H1 (cell line): ENCODE measurements around the gene RRM2. TPM values are rescaled to one million over a fixed set of nuclear protein-coding genes. Genes with fewer than 3 reads are reported as not detected.

Source experiments
- CTCF ChIA-PET: fragments of 300-600 bp; sonication (Branson Sonifier 250); formaldehyde crosslinking; loops from one replicate; lab custom pipeline; 2021; ENCODE audit not compliant: partially characterized antibody; lab: Charles Lee
- POLR2A ChIA-PET: fragments of 300-600 bp; sonication (Branson Sonifier 250); formaldehyde crosslinking; loops from one replicate; lab custom pipeline; 2021; ENCODE audit warnings: inconsistent platforms; ENCODE audit not compliant: partially characterized antibody; lab: Charles Lee
- DNase-seq, 2 experiments: peaks; one replicate each; pipeline versions ENCODE4 v3.0.0 to v3.0.0-alpha.2; 2010 to 2022; ENCODE audit warnings: low spot score in 2 of 2, low read depth in 1 of 2, mixed read lengths in 1 of 2
- FAIRE-seq: peaks from 2 replicates; lab custom pipeline; 2011; peaks lifted over from hg19 to GRCh38; lab: Jason Lieb, UNC
- H2AFZ ChIP-seq: 2 replicates; pipeline ENCODE4 v1.8.1; 2012; ENCODE audit warnings: low read length, inconsistent platforms
- H2AK5ac ChIP-seq: 2 replicates; pipeline ENCODE4 v1.6.1; 2013; ENCODE audit warnings: low read depth, low read length
- H2BK120ac ChIP-seq: replicated peaks from 2 replicates; pipeline ENCODE3; 2013; ENCODE audit warnings: low read depth, low read length, inconsistent platforms
- H2BK12ac ChIP-seq: 2 replicates; pipeline ENCODE4 v1.6.1; 2013; ENCODE audit warnings: low read depth, low read length
- H2BK15ac ChIP-seq: 2 replicates; pipeline ENCODE4 v1.6.1; 2013; ENCODE audit warnings: low read length
- H2BK20ac ChIP-seq: 2 replicates; pipeline ENCODE4 v1.6.1; 2013; ENCODE audit warnings: low read length
- H2BK5ac ChIP-seq: 2 replicates; pipeline ENCODE4 v1.6.1; 2013; ENCODE audit warnings: low read depth, low read length
- H3K14ac ChIP-seq: 2 replicates; pipeline ENCODE4 v1.6.1; 2013; ENCODE audit warnings: inconsistent platforms; ENCODE audit not compliant: insufficient read length
- H3K18ac ChIP-seq: 2 replicates; pipeline ENCODE4 v1.6.1; 2013; ENCODE audit warnings: low read length; ENCODE audit errors: extremely low read depth
- H3K23ac ChIP-seq: 2 replicates; pipeline ENCODE4 v1.6.1; 2013; ENCODE audit warnings: inconsistent platforms; ENCODE audit not compliant: insufficient read length
- H3K23me2 ChIP-seq: 2 replicates; pipeline ENCODE4 v1.6.1; 2013; ENCODE audit warnings: low read depth, low read length
- H3K27ac ChIP-seq: 2 replicates; pipeline ENCODE4 v1.6.1; 2011; ENCODE audit warnings: low read depth, low read length, inconsistent platforms
- H3K27me3 ChIP-seq, 4 experiments: replicated peaks in 1 of 4; 1 replicate in 1 of 4; 2 replicates in 3 of 4; pipeline versions ENCODE4 v1.6.1 to v1.8.1; 2011 to 2013; ENCODE audit warnings: low read length in 3 of 4, mild to moderate bottlenecking in 3 of 4, inconsistent platforms in 2 of 4, mixed read lengths in 2 of 4, moderate library complexity in 1 of 4; ENCODE audit not compliant: control insufficient read depth in 3 of 4, insufficient read depth in 3 of 4; ENCODE audit errors: extremely low read depth in 1 of 4
- H3K36me3 ChIP-seq, 4 experiments: 2 replicates each; pipeline versions ENCODE4 v1.6.1 to v1.8.1; 2011 to 2013; ENCODE audit warnings: mild to moderate bottlenecking in 4 of 4, low read length in 3 of 4, moderate library complexity in 2 of 4, control low read depth in 1 of 4, inconsistent platforms in 1 of 4; ENCODE audit not compliant: insufficient read depth in 4 of 4, control insufficient read depth in 2 of 4
- H3K4ac ChIP-seq: replicated peaks from 2 replicates; pipeline ENCODE3; 2013; ENCODE audit warnings: low read length, low read depth, mixed read lengths, inconsistent platforms; ENCODE audit not compliant: insufficient read length
- H3K4me1 ChIP-seq, 4 experiments: replicated peaks in 1 of 4; 1 replicate in 1 of 4; 2 replicates in 3 of 4; pipeline versions ENCODE4 v1.6.1 to v1.8.1; 2011 to 2013; ENCODE audit warnings: low read length in 3 of 4, inconsistent platforms in 2 of 4, mixed read lengths in 1 of 4; ENCODE audit not compliant: insufficient read depth in 4 of 4, control insufficient read depth in 3 of 4
- H3K4me2 ChIP-seq, 2 experiments: 2 replicates each; pipeline versions ENCODE4 v1.6.1 to v1.8.1; 2011 to 2013; ENCODE audit warnings: low read depth in 2 of 2, low read length in 2 of 2, control low read depth in 1 of 2, inconsistent platforms in 1 of 2, mild to moderate bottlenecking in 1 of 2; ENCODE audit not compliant: insufficient read depth in 1 of 2
- H3K4me3 ChIP-seq, 4 experiments: fragments of 200-600, 300-600 bp in 1 of 4; sonication (generic), shearing (Covaris generic), sonication (Bioruptor Twin) in 1 of 4; 2 replicates each; pipeline versions ENCODE4 v1.5.1 to v1.8.1; 2011 to 2016; ENCODE audit warnings: low read length in 4 of 4, low read depth in 3 of 4, control low read depth in 2 of 4, inconsistent platforms in 2 of 4, mild to moderate bottlenecking in 2 of 4, mixed read lengths in 1 of 4, moderate library complexity in 1 of 4; ENCODE audit not compliant: insufficient read depth in 2 of 4; ENCODE audit errors: extremely low read depth in 1 of 4
- H3K56ac ChIP-seq: replicated peaks from 2 replicates; pipeline ENCODE3; 2013; ENCODE audit warnings: low read depth, mild to moderate bottlenecking, mixed read lengths, low read length, inconsistent platforms; ENCODE audit not compliant: insufficient read length
- H3K79me1 ChIP-seq: 2 replicates; pipeline ENCODE4 v1.6.1; 2013; ENCODE audit warnings: low read depth, low read length, control low read depth
- H3K79me2 ChIP-seq, 2 experiments: 2 replicates each; pipeline versions ENCODE4 v1.6.1 to v1.8.1; 2012 to 2013; ENCODE audit warnings: low read length in 2 of 2, mild to moderate bottlenecking in 2 of 2, inconsistent platforms in 1 of 2; ENCODE audit not compliant: insufficient read depth in 2 of 2, control insufficient read depth in 1 of 2
- H3K9ac ChIP-seq, 4 experiments: replicated peaks in 1 of 4; 1 replicate in 1 of 4; 2 replicates in 3 of 4; pipeline versions ENCODE4 v1.6.1 to v1.8.1; 2011 to 2013; ENCODE audit warnings: low read depth in 3 of 4, low read length in 3 of 4, control low read depth in 2 of 4, mild to moderate bottlenecking in 2 of 4, moderate library complexity in 2 of 4, inconsistent platforms in 1 of 4; ENCODE audit errors: extremely low read depth in 1 of 4
- H3K9me3 ChIP-seq, 2 experiments: 2 replicates each; pipeline versions ENCODE4 v1.6.1 to v1.8.1; 2012 to 2013; ENCODE audit warnings: mild to moderate bottlenecking in 2 of 2, moderate library complexity in 2 of 2, control low read depth in 1 of 2, inconsistent platforms in 1 of 2, low read depth in 1 of 2, low read length in 1 of 2, mixed read lengths in 1 of 2; ENCODE audit not compliant: insufficient read depth in 2 of 2
- H4K20me1 ChIP-seq, 2 experiments: replicated peaks in 1 of 2; 2 replicates each; pipeline versions ENCODE3 to v1.8.1; 2011 to 2013; ENCODE audit warnings: inconsistent platforms in 2 of 2, low read length in 2 of 2, mild to moderate bottlenecking in 1 of 2; ENCODE audit not compliant: insufficient read depth in 2 of 2, control insufficient read depth in 1 of 2
- H4K5ac ChIP-seq: 2 replicates; pipeline ENCODE4 v1.6.1; 2013; ENCODE audit warnings: low read length, low read depth, mixed read lengths, inconsistent platforms; ENCODE audit not compliant: insufficient read length
- H4K8ac ChIP-seq: 2 replicates; pipeline ENCODE4 v1.8.0; 2013; ENCODE audit warnings: mild to moderate bottlenecking, moderate library complexity, low read length, inconsistent platforms; ENCODE audit not compliant: insufficient read depth; ENCODE audit errors: extremely low read depth
- H4K91ac ChIP-seq: replicated peaks from 2 replicates; pipeline ENCODE3; 2013; ENCODE audit warnings: low read length, mixed read lengths, inconsistent platforms; ENCODE audit not compliant: insufficient read length
- CEBPB ChIP-seq: IDR thresholded peaks from 2 replicates; pipeline ENCODE4 v1.6.1; 2012; ENCODE audit warnings: low read depth, low read length
- CHD2 ChIP-seq: IDR thresholded peaks from 2 replicates; pipeline ENCODE4 v1.6.1; 2012; ENCODE audit warnings: low read length, improper control_type of control experiment
- CTBP2 ChIP-seq: IDR thresholded peaks from 2 replicates; pipeline ENCODE4 v1.7.0; 2011; ENCODE audit warnings: borderline replicate concordance, mild to moderate bottlenecking, moderate library complexity, mixed read lengths, low read length; ENCODE audit not compliant: insufficient read depth, insufficient read length
- RNF2 ChIP-seq: fragments of 200-900, 300-1000 bp; sonication (generic); IDR thresholded peaks from 2 replicates; pipeline ENCODE4 v1.7.1; 2016; ENCODE audit warnings: borderline replicate concordance, low read depth, mild to moderate bottlenecking, antibody characterized with exemption, low read length; ENCODE audit not compliant: poor library complexity, severe bottlenecking; ENCODE audit errors: missing control alignments
- SAP30 ChIP-seq: fragments of 300-600 bp; sonication (generic); IDR thresholded peaks from 2 replicates; pipeline ENCODE4 v1.7.1; 2012; ENCODE audit warnings: low read length, moderate library complexity, mild to moderate bottlenecking, inconsistent platforms; ENCODE audit not compliant: insufficient read depth, insufficient replicate concordance
- SIX5 ChIP-seq: IDR thresholded peaks from 2 replicates; pipeline ENCODE4 v1.6.1; 2011; ENCODE audit warnings: mild to moderate bottlenecking, low read depth, low read length
- SUZ12 ChIP-seq: fragments of 200-600 bp; sonication (generic); IDR thresholded peaks from 2 replicates; pipeline ENCODE4 v1.6.1; 2012; ENCODE audit warnings: mild to moderate bottlenecking, inconsistent platforms, low read length, moderate library complexity, mixed read lengths
- TBP ChIP-seq: IDR thresholded peaks from 2 replicates; pipeline ENCODE4 v1.6.1; 2011; ENCODE audit warnings: low read depth, low read length, improper control_type of control experiment
- USF2 ChIP-seq: IDR thresholded peaks from 2 replicates; pipeline ENCODE4 v1.6.1; 2011; ENCODE audit warnings: low read length, improper control_type of control experiment
- WGBS, 2 experiments: shearing (Covaris generic) in 1 of 2; methylation state at CpG; one replicate each; pipeline versions ENCODE4 v1.1.6 to v1.1.7; 2013 to 2015; ENCODE audit warnings: low lambda C conversion rate in 2 of 2, mixed read lengths in 2 of 2, inconsistent platforms in 1 of 2, low coverage in 1 of 2, missing lambda C conversion rate in 1 of 2; ENCODE audit not compliant: insufficient replicate concordance in 2 of 2, insufficient coverage in 1 of 2, insufficient read length in 1 of 2; ENCODE audit errors: extremely low coverage in 1 of 2, missing lambda C conversion rate in 1 of 2; 5-methylcytosine and 5-hydroxymethylcytosine counted together
- polyA plus RNA-seq, 7 experiments: library from polyadenylated mRNA; depleted of rRNA in 3 of 7; stranded (reverse) in 5 of 7; unstranded in 2 of 7; fragments of >200 nt in 5 of 7; fragments of 200-250 nt in 2 of 7; gene quantifications; 1 replicate in 5 of 7; 2 replicates in 1 of 7; 4 replicates in 1 of 7; pipeline versions ENCODE4 v1.2.1 to v1.2.3, GENCODE V29; 2011 to 2013; ENCODE audit warnings: missing spikeins in 2 of 7, mixed read lengths in 2 of 7
- total RNA-seq: library from RNA; stranded (reverse); fragmentation: NEBNext Ultra II Directional; extraction: Animal tissue kit (Norgen Biotek cat#: 25700); gene quantifications from 2 replicates; pipeline ENCODE4 v1.2.1, GENCODE V29; 2021
- TF ChIP-seq, protein P1 (sequence below): IDR thresholded peaks from 2 replicates; pipeline ENCODE4 v1.6.1; 2012; ENCODE audit warnings: inconsistent platforms

RRM2 gene
- total and polyA plus RNA-seq, 2 of the 8 experiments (the other 6 are each of a cell fraction or from before 2014, with no cell fraction given): 37.7 to 215 TPM

DNA sequence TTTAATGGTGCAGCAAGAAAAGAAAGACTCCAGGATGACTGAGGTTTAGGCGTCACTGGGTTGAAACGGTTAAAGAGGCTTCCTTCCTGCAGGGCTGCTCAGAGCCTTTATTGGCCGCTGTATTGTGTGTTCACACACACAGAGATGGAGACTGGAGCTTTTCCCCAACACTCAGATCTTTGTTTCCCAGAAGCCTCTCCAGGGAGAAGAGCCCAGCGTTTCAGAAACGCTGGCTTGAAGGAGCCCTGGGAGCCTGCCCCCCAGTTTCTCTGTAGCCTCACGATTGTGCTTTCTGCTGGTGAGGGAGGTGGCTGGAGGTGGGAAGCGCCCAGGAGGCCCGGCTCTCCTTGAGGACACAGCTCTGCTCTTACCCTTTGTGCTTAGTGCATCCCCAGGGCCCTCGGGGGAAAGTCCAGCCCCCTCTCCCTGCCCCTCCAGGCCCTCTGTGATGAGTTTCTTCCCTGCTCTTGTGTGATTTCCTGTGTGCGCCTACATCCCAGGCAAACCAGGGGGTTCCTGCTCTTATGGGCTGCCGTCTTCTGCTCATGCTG lies 37.1 kb downstream of the RRM2 start:
- H4K8ac ChIP-seq: no peak overlapping the region; the same call in 1 of the 2 replicates
- peaks cover 0 to 7% (median 0%) of the 10 kb centered on the region in 4 experiments; a peak in 1 of 7 replicates for H3K4me1 ChIP-seq
- H3K9ac ChIP-seq: no peak overlapping the region
- no peak overlapping the region for H2BK120ac ChIP-seq
- H2BK5ac ChIP-seq: no peak overlapping the region
- no peak overlapping the region for H2BK12ac ChIP-seq
- no peak overlapping the region for H3K4ac ChIP-seq
- no peak overlapping the region for H2BK15ac ChIP-seq
- no peak overlapping the region for H2AFZ ChIP-seq
- H3K79me2 ChIP-seq: no peaks in the 10 kb centered on the region
- H3K79me1 ChIP-seq: no peaks in the 10 kb centered on the region
- 93% methylated on average over 11 of the region's 11 CpGs; no CpG with 5 or more reads in 1 of the 2 experiments for WGBS, 2 experiments
- DNase-seq (no peak), FAIRE-seq (no peak)
- no peak overlapping the region for H2BK20ac ChIP-seq
- no peak overlapping the region for H2AK5ac ChIP-seq
- no peaks in the 10 kb centered on the region for H3K9me3 ChIP-seq
- POLR2A ChIA-PET: interaction anchor here (0.7 to 3.1 kb wide), 4 partner anchors 12 to 316 kb away, joined by 3 to 12 read pairs (median 5); no protein-coding TSS in a partner anchor
- H3K27me3 ChIP-seq: no peaks in the 10 kb centered on the region
- H4K91ac ChIP-seq: no peak overlapping the region
- H3K36me3 ChIP-seq: peaks cover 0 to 6% (median 0%) of the 10 kb centered on the region in 4 experiments; a peak in 2 of 8 replicates
- CTCF ChIA-PET: interaction anchor here (0.9 to 17.7 kb wide), 11 partner anchors 10 to 276 kb away, joined by 3 to 169 read pairs (median 4); no protein-coding TSS in a partner anchor
- H3K4me2 ChIP-seq: no peak overlapping the region
- no peak overlapping the region for H3K18ac ChIP-seq
- peaks cover 2% of the 10 kb centered on the region; the same call in 1 of the 2 replicates for H3K23me2 ChIP-seq
- no peak overlapping the region for H3K4me3 ChIP-seq
- no peak overlapping the region for H3K27ac ChIP-seq
- no peak overlapping the region for H4K5ac ChIP-seq
- no peak overlapping the region for H3K56ac ChIP-seq
- H4K20me1 ChIP-seq: peaks cover 0 to 5% of the 10 kb centered on the region in 2 experiments
- no peak overlapping the region for H3K14ac ChIP-seq
- no peak overlapping the region for H3K23ac ChIP-seq
- TF ChIP-seq CTBP2 (no peak), SUZ12 (no peak), CEBPB (no peak), SIX5 (no peak), SAP30 (no peak), USF2 (no peak), TBP (no peak), CHD2 (no peak), RNF2 (no peak)
- TF ChIP-seq, protein P1, sequence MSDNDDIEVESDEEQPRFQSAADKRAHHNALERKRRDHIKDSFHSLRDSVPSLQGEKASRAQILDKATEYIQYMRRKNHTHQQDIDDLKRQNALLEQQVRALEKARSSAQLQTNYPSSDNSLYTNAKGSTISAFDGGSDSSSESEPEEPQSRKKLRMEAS: no peak
